HUES6 (cell line): ENCODE results near the gene RRP36.
"Not testable (repeated sequence)": the region's sequence is repeated elsewhere in the genome, so short reads cannot be mapped to it uniquely, and the experiment has no call there.

Experiments used
- H3K27ac ChIP-seq: 2 replicates; pipeline ENCODE4 v1.7.0; 2013; ENCODE audit warnings: low read depth, mild to moderate bottlenecking, low read length, inconsistent platforms
- H3K27me3 ChIP-seq: 2 replicates; pipeline ENCODE4 v1.6.1; 2013; ENCODE audit warnings: low read length; ENCODE audit not compliant: control insufficient read depth, insufficient read depth
- H3K36me3 ChIP-seq: 2 replicates; pipeline ENCODE4 v1.6.1; 2013; ENCODE audit warnings: low read length; ENCODE audit not compliant: control insufficient read depth, insufficient read depth
- H3K4me1 ChIP-seq: 2 replicates; pipeline ENCODE4 v1.6.1; 2013; ENCODE audit warnings: low read length; ENCODE audit not compliant: control insufficient read depth, insufficient read depth
- H3K4me3 ChIP-seq: 2 replicates; pipeline ENCODE4 v1.5.1; 2013; ENCODE audit warnings: low read depth, low read length
- H3K9ac ChIP-seq: one replicate; pipeline ENCODE4 v1.6.1; 2013; ENCODE audit warnings: mild to moderate bottlenecking, low read length
- H3K9me3 ChIP-seq: 2 replicates; pipeline ENCODE4 v1.6.1; 2013; ENCODE audit warnings: low read depth, low read length; ENCODE audit not compliant: control insufficient read depth, insufficient read depth

The RRP36 gene

DNA sequence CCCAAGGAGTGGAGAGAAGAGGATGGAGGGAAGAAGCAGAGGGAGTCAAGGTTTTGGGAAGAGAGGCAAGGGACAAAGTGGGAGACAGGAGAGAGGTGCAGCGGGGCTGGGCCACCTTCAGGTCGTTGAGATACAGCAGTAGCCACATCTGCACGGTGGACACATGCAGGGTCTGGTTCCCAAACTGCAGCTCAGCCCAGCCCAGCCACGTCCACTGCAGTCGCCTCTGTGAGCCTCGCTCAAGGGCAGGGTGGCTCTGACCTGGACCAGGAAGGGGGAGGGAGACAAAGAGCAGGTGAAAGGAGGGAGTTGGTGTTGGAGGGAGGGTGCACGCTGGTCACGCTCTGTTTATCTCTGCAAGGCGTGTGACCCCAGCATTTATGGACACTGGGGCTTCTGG lies 17.3 kb downstream of the RRP36 start:
- H3K9me3 ChIP-seq = no peaks in the 10 kb centered on the region
- H3K27me3 ChIP-seq = no peaks in the 10 kb centered on the region
- no peak overlapping the region for H3K9ac ChIP-seq
- H3K27ac ChIP-seq = no peak overlapping the region
- no peaks in the 10 kb centered on the region for H3K4me1 ChIP-seq
- no peak overlapping the region for H3K4me3 ChIP-seq
- H3K36me3 ChIP-seq = peaks cover 84% of the 10 kb centered on the region

DNA sequence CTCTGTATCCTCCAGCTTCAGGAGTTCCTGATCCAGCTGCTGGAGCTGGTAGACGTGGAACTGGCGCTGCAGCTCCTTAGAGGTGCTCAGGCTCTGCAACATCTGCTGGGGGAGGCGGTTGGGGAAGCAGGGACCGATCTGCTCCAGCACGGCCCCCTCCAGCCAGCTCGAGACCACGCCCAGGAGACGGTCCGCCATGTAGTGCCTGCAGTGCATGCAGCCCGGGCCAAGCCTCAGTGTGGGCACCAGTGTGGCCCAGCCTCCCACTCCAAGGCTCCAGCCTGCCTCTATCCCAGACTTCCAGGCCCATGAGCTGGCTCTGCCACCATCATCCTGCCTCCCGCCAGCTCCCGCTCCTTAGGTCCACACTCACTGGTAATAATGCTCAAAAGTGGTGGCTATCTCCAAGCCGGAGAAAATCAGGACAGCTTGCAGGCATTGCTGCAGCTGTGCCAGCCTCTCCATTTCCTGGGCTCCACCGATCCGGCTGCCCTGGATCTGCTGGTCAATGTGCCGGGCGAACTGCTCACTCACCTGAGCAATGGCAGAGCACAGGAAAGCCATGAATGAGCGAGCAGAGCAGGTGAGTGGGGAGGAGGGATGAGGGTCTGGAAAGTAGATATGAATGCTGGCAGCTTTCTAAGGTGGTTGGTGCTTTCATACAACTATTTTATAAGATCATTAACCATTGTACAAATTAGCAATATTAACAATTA lies 19.3 kb downstream of the RRP36 start:
- Histone ChIP-seq H3K4me1 (no peaks in the 10 kb centered on the region), H3K9ac (no peak overlapping the region), H3K27ac (no peak overlapping the region), H3K4me3 (no peak overlapping the region), H3K27me3 (no peaks in the 10 kb centered on the region), H3K36me3 (peaks cover 86% of the 10 kb centered on the region), H3K9me3 (no peaks in the 10 kb centered on the region)

DNA sequence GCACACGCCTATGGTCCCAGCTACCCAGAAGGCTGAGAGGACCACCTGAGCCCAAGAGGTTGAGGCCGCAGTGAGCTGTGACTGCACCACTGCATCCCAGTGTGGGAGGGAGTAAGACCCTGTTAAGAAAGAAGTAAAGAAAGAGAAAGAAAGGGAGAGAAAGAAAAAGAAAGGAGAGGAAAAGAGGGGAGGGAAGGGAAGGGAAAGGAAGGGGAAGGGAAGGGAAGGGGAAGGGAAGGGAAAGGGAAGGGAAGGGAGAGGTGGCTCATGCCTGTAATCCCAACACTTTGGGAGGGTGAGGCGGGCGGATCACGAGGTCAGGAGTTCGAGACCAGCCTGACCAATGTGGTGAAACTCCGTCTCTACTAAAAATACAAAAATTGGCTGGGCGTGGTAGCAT lies 20.1 kb downstream of the RRP36 start:
- H3K27ac ChIP-seq, H3K9me3 ChIP-seq, H3K9ac ChIP-seq, H3K4me1 ChIP-seq, H3K4me3 ChIP-seq, H3K27me3 ChIP-seq: not testable (repeated sequence)
- H3K36me3 ChIP-seq = peaks cover 89% of the 10 kb centered on the region

DNA sequence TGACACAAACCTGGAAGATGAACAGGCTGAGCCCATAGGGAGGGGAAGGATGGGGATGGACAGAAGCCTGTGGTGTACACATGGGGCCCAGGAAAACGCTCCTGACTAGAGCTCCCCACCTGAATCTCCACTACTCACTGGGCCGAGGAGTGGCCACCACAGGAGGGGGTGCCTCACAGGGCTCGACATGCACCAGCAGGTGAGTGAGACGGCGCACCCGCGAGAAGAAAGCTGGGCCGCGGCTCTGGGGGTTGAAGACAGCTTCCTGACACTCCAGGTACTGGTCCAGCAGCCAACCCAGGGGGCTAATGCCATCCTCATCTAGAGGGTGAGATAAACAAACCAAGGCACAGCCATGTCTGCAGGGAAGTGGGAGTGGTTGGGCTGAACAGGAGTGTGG lies 21.9 kb downstream of the RRP36 start:
- Histone ChIP-seq H3K4me3 (no peak overlapping the region), H3K27ac (no peak overlapping the region), H3K4me1 (no peaks in the 10 kb centered on the region), H3K9me3 (no peaks in the 10 kb centered on the region), H3K36me3 (peaks cover 89% of the 10 kb centered on the region), H3K27me3 (no peaks in the 10 kb centered on the region), H3K9ac (no peak overlapping the region)

DNA sequence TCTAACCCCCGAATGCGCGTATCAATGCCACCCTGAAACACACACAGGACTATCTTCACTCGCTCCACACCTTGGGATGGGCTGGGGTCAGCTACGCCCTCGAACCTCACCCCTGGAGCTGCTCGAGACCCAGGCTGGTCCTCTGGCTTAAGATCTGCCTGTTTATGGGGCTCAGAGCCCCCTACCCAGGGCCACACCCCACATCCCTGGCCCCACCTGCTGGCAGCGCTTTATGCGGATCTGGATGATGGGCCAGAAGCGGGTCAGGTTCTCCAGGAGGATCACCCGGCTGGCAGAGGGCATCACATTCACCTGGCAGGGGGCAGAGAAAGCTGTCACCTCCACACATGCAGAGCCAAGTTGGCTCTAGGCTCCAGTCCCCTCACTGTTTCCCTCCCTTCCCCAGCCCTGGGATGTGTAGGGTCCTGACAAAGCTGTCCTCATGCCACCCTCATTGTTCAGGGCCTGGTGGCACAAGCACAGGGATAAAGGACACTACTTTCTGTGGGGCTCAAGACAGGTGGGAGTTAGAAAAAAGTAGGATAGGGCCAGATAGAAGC lies 24.0 kb downstream of the RRP36 start:
- H3K27ac ChIP-seq = no peak overlapping the region
- H3K4me1 ChIP-seq = no peaks in the 10 kb centered on the region
- H3K4me3 ChIP-seq = no peak overlapping the region
- no peaks in the 10 kb centered on the region for H3K9me3 ChIP-seq
- no peak overlapping the region for H3K9ac ChIP-seq
- H3K27me3 ChIP-seq = no peaks in the 10 kb centered on the region
- H3K36me3 ChIP-seq = peaks cover 86% of the 10 kb centered on the region

DNA sequence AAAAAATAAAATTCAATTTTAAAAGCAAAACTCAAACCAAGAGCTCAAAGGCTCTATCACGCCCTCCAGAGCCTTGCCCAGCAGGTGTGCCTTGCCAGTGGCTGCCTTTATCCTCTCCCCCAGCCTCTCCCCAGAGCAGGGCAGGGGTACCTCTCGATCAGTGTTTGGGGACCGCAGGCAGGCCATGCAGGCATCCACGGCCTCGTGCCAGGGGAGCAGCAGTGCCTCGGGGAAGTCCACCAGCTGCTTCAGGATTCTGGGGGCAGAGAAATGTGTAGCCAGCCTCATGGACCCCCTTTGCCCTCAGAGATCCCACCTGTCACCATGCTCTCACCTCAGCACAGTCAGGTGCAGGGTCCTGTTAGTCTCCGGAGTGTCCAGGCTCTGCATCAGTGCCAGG lies 26.6 kb downstream of the RRP36 start:
- Histone ChIP-seq H3K9ac (no peak overlapping the region), H3K27ac (no peak overlapping the region), H3K36me3 (peaks cover 81% of the 10 kb centered on the region), H3K4me1 (peaks cover 11% of the 10 kb centered on the region; the same call in 1 of the 2 replicates), H3K27me3 (no peaks in the 10 kb centered on the region), H3K4me3 (no peak overlapping the region), H3K9me3 (no peaks in the 10 kb centered on the region)

DNA sequence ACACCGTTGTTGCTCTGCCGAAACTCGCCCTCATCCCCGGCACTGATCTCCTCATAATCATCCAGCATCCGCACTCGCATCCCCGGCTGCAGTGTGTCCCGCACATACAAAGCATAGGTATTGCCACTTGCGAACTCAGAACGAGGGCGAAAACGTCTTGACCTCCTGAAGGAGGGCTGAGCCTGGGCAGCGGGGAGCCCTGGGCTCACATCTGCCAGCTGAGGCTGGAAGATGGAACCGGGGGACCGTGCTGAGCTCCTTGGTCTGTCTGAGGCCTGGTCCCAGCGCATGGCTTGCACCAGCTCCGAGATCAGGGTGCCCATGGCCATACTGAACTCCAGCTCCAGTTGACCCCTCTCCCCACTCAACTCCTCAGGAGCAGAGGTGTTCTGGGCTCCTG lies 29.6 kb downstream of the RRP36 start:
- peaks cover 12% of the 10 kb centered on the region for H3K4me1 ChIP-seq
- no peak overlapping the region for H3K4me3 ChIP-seq
- no peak overlapping the region for H3K27ac ChIP-seq
- no peaks in the 10 kb centered on the region for H3K9me3 ChIP-seq
- no peak overlapping the region for H3K9ac ChIP-seq
- no peaks in the 10 kb centered on the region for H3K27me3 ChIP-seq
- peaks cover 65% of the 10 kb centered on the region for H3K36me3 ChIP-seq

DNA sequence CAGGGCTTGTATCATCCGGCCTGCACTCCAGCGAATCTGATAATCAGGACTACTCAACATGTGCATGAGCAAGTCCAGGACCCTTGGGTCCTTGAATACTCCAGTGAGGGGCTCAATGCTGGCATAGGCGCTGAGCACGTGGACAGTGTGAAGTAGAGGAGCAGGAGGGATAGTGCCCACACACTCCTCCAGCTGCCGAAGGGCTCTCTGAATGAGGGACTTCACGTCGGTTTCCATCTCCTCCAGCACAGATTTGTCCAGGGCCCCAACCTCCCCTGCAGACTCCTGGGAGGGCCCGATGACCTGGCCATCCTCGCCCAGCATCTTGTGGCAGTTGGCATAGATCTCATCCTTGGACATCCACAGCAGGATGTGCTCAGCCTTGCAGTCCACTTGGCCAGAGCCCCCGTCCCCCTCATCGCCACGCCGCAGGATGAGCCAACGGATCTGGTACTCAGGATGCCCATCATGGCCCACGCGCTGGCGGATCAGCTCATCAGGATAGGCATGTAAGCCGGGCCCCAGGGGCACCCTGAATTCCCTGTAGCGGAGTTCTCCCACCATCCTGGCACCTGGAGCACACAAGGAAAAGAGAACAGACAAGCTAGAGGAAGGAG lies 30.9 kb downstream of the RRP36 start:
- Histone ChIP-seq H3K4me3 (peak overlapping the region; percentile 94), H3K9ac (peak overlapping the region; percentile 97), H3K27me3 (no peaks in the 10 kb centered on the region), H3K36me3 (peaks cover 56% of the 10 kb centered on the region), H3K4me1 (peaks cover 12% of the 10 kb centered on the region), H3K27ac (no peak overlapping the region), H3K9me3 (no peaks in the 10 kb centered on the region)

DNA sequence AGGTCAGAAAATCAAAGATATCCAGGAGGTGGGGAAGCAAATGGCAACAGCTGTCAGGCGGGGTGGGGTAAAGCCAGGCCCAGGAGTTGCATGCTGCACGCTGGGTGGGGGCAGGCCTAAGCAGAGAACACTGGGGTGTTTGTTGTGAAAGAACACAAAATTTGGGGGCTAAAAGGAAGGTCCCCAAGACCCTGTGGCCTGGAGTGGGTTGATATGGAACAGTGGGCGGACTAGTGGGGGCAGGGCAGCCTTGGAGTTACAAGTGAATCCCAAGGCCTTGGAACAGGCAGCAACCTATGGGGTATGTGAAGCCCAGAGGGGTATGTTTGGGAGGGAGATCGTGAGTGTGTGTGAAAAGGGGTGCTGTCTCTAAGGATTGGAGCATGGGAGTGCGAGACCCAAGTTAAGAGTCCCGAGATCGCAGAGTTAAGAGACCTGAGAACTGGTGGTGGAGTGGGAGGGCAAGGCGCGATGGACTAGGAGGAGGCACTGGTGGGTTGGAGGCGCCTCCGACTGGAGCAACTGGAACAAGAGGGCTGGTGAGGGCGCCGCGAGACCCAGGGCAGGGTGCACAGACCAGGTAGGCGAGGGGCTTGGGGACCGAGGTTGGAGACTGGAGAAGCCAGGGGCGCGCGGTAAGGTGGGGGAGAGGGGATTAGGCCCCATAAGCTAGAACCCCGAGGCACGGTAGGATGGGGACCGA lies 31.6 kb downstream of the RRP36 start:
- Histone ChIP-seq H3K9ac (peak overlapping the region; percentile 97), H3K27ac (peak overlapping the region; percentile 88), H3K4me1 (peaks cover 12% of the 10 kb centered on the region), H3K27me3 (no peaks in the 10 kb centered on the region), H3K4me3 (peak overlapping the region; percentile 94), H3K9me3 (no peaks in the 10 kb centered on the region), H3K36me3 (peaks cover 55% of the 10 kb centered on the region)

DNA sequence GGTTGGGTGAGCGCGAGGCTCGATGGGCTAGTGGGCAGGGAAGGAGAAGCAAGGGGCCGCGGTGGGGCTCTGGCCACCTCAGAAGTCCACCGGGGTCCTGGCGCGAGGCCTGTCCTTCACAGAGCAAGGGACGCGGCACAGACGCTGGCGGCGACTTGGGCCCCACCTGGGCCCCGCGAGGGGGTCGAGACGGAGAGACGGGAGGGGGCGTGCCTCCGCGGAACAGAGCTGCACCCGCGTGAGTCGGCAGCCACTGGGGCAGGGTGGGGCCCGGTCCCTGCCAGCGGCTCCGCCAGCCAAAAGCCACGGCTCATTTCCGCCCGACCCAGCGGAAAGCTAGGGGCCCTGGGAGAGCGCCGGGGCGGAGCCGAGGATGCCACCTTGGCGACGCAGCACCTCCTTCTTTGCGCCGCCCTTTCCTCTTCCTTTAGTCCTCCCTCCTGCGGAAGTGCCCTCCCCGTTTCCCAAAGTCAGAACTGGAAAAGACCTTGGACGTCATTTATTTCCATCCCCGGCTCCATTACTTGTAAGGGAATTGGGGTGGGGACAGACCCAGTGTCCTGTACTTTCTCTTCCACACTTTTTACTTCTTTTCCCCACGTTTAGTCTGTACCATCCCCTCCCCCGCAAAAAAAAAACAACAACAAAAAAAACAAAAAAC lies 32.3 kb downstream of the RRP36 start, which contains the start of gene CUL7:
CUL7 (minus strand) TSS at position 307 of the 661 bp plus-strand sequence. CDS start 1,063 bp downstream, outside the sequence.
- H3K9me3 ChIP-seq = no peaks in the 10 kb centered on the region
- H3K27ac ChIP-seq = peak within 1 kb of the TSS; percentile 88
- H3K9ac ChIP-seq = peak within 1 kb of the TSS; percentile 97
- peaks cover 17% of the 10 kb centered on the region for H3K4me1 ChIP-seq
- peak within 1 kb of the TSS; percentile 94 for H3K4me3 ChIP-seq
- H3K27me3 ChIP-seq = no peaks in the 10 kb centered on the region
- H3K36me3 ChIP-seq = peaks cover 53% of the 10 kb centered on the region
